ENCODE data around the gene TDRD7.

The TDRD7 gene, protein sequence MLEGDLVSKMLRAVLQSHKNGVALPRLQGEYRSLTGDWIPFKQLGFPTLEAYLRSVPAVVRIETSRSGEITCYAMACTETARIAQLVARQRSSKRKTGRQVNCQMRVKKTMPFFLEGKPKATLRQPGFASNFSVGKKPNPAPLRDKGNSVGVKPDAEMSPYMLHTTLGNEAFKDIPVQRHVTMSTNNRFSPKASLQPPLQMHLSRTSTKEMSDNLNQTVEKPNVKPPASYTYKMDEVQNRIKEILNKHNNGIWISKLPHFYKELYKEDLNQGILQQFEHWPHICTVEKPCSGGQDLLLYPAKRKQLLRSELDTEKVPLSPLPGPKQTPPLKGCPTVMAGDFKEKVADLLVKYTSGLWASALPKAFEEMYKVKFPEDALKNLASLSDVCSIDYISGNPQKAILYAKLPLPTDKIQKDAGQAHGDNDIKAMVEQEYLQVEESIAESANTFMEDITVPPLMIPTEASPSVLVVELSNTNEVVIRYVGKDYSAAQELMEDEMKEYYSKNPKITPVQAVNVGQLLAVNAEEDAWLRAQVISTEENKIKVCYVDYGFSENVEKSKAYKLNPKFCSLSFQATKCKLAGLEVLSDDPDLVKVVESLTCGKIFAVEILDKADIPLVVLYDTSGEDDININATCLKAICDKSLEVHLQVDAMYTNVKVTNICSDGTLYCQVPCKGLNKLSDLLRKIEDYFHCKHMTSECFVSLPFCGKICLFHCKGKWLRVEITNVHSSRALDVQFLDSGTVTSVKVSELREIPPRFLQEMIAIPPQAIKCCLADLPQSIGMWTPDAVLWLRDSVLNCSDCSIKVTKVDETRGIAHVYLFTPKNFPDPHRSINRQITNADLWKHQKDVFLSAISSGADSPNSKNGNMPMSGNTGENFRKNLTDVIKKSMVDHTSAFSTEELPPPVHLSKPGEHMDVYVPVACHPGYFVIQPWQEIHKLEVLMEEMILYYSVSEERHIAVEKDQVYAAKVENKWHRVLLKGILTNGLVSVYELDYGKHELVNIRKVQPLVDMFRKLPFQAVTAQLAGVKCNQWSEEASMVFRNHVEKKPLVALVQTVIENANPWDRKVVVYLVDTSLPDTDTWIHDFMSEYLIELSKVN

DNA sequence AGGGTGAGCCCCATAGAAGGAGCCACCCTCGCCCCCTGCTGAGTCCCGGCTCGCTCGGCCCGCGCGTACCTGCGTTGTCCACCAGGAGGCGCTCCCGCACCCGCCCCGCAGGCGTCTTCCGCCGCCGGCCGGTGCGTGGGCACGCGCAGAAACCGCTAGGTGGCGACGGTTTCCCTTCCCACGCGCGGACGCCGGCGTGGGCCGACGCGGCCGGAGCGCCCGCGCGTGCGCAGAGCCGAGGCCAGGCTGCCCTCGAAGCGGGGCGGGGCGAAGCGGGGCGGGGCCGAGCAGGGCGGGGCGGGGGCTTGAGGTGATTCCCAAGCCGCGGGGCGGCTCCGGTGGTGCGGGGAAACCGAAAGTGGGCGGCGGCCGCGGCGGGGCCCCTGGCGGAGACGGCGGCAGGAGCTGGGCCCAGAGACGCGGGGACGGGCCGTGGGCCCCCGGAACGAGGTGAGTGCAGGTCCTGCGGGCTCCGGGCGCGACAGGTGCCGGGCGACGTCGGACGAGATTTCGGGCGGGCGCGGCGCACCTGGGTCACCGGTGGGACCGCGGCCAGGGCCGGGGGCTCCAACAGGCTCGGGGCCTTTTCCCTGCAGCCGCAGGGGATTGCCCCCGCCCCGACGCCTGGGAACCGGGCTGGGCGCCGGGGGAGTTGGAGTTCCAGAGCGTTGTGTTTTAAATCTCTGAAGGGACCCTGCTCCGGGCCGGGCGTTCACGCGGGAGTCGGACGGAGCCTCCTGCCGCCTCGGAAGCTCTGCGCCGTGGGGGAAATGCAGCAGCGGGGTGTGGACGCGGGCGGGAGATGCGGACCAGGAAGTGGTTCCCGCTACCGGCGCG, at the start of gene TDRD7:
Gene TDRD7 (plus strand): TSS at position 308 of the 837 bp plus-strand sequence. CDS start 16,370 bp downstream, outside the sequence.
- DNase-seq = peak; percentile 93

DNA sequence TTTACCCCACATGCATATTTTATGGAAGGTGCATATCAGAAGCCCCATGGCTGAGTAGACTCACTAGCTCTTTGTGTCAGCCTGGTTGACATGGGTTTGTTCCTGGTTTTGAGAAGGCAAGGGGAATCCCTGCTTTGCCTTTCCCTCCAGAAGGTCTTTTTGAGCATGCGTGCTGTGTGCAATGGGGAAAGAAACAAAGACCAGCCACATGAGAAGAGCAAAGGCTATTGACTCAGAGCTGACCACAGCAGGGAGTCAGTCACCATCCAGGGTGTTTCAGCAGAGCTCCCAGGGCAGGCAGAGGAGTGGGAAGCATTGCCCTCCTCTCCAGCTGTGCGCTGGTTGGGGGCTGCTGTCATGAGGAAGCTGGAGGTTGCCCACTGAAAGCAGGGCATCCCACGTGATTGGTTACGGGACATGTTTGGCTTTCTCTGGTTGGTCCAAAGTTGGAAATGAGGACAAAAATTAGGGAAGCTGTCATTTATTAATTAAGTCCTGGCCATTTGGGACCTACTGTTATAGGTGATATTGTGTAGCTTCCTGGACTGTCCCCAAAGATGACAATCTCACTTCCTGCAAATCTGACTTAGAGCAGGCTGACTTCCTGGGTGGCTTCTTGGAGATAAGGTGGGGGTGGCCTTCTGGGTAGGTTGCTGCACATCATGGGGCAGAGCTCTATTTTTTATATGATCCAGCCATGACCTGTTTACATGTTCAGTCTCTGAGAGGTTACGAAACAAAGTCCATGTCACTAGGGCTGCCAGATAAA, 48.9 kb upstream of the TDRD7 start:
- DNase-seq = no peak

DNA sequence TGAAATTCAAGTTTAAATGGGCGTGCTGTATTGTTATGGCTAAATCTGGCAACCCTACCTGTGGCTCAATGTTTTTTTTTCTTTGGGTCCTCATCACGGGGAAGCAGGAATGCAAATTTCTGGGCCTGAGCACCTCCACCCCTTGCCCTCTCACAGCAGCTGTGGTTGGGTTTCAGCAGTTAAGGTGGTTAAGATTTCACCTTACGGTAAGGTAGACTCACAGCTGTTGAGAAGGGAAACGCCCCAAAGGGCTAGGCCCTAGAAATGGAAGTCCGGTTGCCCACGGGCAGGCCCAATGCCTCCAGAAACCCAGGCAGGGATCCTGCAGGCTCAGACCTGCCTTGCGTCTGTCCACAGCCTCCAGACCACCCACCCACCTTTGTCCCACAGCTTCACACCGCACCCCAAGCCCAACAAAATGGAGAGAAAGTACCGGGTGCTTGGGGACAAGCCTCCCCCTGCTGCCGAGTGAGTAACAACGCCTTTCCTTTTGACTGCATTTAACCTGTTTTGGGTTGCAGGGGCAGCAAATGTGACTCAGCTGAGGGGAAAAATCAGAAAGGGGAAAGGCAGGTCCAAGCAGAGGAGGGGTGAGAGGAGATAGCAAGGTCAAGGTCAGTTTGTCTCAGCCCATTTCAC, 48.1 kb upstream of the TDRD7 start:
- DNase-seq = no peak

DNA sequence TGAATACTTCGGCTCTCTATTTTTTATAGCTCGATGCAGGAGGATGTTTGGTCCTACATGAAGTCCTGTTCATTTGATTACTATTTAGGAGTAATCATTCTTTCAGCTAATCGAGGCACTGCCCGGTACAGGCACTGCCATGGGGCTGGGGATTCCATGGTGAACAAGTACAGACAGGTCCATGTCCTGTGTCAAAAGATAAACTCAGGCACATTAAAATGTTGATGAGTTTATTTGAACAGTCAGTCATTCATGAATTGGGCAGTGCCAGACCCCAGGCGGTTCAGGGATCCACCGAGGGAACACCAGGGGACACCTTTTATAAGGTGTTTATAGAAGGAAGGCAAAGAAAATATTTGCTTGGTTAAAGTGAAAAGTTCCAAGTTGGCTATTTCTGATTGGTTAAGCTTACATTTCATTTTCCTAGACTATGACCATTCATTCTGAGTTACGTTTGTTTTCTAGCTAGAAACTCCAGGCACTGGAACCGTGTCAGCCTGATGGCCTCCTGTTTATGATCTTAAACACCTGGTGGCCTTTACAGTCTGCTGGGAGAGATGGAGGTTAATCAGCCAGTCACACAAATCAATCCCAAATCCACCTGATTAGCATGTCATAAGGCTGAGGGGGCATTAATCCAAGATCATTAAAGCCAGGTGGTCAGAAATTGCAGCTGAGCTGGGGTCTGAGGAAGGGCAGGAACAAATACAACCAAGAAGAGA, 47.0 kb upstream of the TDRD7 start:
- no peak for DNase-seq

DNA sequence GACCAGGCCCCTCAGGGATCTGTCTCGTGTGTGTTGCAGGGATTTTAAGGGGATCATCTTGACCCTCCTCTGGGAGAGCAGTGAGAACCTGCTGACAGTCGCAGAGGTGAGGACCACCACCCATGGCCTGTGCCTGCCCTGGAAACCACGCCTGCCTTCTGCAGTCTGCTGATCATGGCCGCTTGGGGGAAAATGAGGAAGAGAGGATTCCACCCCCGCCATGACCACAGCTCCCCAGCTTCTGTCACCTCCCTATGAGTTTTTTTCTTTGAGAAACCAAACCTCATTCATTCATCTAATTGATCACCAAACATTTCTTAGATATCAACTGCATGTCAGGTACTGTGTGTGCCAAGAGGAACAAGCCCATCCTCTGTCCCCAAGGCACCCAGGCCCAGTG, 46.3 kb upstream of the TDRD7 start:
- no peak for DNase-seq

DNA sequence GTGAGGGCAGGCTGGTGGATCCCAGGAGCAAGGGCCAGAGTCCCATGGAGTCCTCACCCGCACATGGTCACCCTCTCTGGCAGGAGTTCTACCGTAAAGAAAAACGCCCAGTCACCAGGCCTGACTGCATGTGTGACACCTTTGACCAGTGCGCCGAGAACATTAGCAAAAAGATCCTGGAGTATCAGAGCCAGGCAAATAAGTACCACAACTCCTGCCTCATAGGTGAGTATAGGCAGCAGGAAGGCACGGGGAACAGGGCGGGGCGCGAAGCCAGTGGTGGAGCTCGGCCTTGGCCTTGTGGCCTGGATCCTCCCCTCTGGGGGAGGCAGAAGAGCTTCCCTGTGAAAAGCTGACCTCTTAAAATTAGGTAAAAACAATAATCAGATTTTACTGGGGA, 45.4 kb upstream of the TDRD7 start:
- DNase-seq = no peak

DNA sequence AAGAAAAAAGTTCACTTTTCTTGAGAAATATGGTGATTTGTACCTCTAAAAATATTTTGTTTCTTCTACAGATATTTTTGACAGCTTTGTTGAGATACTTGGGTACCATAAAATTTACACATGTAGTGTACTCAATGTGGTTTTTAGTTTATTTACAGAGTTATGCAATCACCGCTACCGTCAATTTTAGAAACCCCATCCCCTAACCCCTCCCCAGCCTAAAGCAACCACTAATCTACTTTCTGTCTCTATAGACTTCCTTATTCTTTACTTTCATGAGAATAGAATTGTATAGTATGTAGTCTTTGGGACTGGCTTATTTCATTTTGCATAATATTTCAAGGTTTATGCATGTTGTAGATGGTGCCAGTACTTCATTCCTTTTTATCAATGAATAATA, 45.0 kb upstream of the TDRD7 start:
- DNase-seq = no peak

DNA sequence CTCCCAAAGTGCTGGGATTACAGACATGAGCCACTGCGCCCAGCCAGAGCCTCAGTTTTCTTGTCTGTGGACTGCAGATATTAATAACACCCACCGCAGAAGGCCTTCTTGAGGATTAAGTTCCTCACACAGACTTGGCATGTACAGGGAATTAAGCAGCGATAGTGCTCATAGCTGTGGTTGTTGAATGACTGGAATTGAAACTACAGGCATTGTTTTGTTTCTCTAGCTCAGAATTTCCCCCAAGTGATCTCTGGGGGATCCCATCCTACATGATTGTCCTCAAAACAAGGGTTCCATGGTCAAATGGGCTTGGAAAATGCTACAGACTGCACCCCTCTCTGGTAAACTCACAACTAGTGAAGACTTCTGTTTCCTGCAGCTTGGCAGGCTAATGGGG, 44.2 kb upstream of the TDRD7 start:
- no peak for DNase-seq

DNA sequence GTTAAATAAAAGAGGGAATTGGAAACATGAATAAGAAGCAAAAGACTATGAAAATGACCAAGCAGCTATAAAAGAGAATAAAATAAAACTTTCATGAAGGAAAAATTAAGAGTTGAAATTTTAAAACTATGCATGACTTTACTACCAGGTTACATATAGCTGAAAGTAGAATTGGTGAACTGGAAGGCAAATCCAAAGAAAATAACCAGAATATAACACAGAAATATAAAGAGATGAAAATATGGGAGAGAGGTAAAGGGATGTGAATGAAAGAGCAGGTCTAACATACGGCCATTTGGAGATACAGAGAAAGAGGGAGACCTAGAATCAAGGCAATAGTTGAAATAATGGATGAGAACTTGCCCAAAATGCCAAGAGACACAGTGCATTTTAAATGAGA, 42.9 kb upstream of the TDRD7 start:
- no peak for DNase-seq

DNA sequence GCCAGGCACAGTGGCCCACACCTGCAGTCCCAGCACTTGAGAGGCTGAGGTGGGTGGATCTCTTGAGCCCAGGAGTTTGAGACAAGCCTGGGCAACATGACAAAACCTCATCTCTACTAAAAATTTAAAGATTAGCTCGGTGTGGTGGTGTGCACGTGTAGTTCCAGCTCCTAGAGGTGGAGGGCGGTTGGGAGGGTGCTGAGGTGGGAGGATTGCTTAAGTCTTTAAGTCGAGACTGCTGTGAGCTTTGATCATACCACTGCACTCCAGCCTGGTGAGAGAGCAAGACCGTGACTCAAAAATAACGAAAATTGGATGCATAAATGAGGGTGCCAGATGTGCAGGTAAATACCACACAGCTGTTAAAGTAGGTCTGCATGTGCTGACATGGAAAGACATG, 39.3 kb upstream of the TDRD7 start:
- no peak for DNase-seq

DNA sequence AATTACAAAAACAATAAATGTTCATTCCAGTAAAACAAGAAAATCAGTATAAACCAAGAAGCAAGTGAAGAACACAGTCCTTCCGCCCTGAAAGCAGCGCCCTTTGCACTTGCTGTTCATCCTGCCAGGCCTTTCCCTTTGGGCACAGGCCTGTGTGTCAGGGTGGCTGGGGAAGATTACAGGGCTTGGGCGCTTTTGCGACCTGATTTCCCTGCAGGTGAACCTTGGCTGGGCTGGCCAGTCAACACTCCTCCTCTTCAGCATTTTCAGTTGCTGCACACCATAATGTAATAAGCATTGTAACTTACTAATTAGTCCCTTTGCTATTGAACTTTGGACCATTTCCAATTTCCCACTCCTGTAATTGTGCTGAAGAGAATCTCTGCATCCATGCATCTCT, 38.6 kb upstream of the TDRD7 start:
- no peak for DNase-seq

DNA sequence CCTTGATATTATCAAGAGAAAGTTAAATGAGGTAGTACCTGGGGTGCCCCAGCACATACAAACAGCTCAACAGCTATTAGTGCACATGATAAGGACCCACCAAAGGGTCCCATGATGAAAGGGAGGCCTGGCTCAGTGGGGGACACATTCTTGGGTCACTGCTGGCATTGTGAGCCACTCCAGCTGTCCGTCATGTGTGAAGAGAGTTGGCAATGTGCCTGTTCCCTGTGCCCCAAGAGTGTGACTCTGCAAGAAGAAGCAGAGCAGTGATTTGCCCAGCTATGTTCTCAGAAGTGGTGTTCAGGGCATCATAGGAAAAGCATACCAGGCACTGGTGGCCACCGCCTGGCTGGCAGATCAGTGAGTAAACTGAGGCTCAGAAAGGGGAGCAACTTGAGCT, 37.1 kb upstream of the TDRD7 start:
- no peak for DNase-seq

DNA sequence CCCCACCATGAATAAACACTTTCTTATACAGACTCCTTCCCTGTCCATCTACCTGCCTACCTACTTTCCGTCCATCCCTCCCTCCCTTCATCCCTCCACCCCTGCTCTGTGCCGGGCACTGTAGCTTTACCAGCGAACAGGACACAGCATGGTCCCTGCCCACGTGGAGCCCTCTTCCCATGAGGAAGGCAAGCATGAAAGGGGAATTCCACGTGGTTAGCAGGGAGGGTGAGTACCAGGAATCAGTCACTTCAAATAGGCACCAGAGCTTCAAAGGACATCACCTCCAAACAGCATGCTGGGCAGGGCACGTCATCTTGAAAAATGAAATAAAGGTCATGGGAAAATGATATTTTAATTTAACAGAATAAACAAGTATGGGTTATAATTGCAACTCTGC, 35.0 kb upstream of the TDRD7 start:
- DNase-seq = no peak

DNA sequence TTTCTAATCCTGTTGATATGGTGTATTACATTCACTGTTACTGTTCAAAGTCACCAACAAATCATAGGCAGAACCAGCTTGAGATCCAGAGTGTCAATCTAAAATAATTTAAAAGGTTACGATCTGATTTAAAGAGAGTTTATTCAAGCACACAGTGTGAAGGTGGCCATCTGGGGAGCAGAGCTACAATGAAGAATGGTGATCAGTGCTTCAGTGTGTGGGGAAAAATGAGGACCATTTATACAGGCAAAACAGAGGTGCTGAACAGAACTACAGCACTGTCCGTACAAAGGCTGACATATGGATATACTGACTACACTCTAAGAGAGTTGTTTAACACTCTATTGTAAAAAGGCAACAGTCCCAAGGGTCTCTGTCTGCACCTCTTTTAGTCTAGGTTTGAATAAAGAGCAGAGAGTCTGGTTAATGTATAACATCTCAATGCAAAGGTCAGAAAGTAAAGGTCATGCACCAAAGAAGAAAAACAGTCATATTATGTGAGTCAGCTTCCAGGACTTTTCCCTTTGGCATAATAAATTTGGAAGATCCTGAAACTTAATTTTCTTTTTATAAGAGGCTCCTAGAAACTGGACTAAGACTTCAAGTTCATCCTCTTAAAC, 29.7 kb upstream of the TDRD7 start:
- DNase-seq = no peak

DNA sequence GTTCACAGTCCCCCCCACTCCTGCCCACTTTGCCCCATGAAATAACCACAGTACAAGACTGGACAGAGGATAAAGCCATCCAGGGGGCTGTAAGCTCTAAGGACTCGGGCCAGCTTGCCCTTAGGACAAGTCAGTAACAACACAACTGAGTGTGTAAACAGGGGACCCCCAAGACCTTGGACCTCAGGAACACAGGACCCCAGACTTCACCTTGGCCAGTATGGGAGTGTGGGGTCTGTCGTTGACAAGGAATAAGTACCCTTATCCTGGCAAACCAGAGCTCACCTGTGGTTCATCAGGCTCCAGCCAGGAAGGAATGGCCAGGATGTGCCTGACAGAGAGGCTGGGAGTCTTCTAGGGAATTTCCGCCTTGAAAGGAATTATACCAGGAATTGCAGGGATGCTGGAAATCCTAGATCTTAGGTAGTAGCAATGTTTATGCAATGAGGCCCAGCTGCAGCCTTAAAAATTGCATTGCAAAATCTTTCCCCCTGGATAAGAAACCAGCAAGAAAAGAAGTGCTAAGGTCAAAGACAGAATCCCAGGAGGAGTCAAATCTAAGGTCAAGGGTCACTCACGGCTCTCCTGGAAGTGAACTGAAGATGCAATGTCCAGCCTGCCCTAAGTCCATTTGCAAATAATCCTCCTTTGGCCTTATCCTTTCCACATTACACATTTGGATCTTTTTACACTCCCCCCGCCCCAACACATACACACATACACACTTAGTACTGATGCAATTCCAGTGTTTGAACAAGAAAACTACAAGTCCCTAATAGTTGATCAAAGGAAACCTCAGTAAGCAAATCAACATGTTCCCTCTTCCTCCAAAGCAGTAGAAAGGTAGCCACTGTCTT, 27.3 kb upstream of the TDRD7 start:
- DNase-seq = no peak

DNA sequence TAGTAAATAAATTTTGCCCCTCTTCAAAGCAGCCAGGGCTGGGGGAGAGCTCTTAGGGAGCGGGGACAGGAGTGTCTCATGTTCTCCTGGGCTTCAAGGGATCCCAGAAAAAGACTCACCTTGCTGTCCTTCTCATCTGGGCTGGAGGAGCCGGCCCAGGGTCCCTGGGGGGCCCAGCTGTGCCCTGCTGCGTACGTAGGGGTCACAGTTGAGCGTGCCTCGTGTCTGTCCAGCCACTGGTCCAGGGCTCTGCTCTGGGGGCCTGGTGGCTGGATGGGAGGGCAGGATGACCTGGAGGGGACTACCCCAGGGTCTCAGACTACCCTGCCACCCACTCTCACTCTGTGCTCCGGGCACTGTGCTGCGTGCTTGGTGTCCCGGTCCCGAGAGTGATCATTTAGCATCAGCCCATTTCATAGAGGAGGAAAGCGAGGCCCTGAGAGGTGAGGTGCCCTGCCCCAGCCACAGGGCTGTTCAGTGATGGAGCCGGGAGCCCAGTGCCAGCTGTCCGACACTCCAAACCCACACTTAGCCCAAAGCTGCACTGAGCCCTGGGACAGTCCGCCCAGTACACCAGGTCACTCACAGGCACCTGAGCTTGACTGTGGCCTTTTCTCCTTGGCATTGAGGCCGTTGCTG, 26.2 kb upstream of the TDRD7 start:
- DNase-seq = no peak

DNA sequence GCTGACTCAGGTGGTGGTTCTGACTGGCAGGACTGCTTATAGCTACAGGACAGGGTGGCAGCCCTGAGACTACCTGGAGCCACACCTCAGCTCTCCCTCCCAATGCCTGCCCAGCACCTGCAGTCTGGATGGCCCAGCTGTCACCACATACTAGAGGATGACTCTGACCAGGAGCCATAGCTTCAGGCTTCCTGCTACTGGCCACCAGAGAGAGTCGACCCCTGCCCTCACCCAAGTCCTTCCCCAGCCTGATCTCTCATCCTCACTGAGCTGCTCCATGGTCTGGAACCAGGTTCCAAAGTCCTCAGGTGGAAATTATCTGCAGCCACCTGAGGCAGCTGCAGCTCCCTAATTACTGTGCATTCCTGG, 25.6 kb upstream of the TDRD7 start:
- no peak for DNase-seq

DNA sequence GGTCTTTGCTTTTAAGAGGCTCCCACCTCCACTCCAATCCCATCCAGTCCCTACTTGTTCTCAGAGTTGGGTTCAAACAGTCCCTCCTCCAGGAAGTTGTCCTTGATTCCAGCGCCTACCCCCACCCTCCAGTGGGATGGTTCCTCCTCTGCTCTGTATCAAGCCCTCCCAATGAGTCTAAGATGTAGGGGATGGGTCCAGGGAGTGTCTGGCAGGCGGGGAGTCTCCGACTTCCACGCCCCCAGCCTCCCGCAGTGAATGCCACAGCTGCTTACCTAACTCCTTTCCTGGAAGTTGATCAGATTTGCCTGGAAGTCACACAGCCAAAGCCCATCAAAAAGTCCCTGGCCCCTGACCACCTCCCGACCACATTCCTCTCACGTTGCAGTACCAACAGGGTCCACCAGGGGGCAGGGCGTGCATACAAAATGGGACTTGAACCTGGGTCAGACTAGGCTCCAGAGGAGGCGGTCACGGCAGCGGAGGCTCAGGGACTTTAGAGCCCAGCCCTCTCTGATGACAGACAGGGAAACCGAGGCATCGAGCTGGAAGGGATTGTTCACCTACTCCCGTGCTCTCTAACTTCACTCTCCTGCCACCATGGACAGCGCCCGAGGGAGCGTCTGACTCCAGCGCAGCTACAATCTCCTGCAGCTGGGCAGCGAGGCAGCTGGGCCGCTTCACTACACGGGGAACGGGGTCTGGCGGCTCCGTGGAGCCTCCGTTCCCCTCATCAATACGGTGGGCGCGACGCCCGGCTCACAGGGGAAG, 25.0 kb upstream of the TDRD7 start:
- peak; percentile 62 for DNase-seq

Measured in CD4-positive, alpha-beta T cell treated with Interleukin-17A for 1 hour (primary cell).